HepG2 (cell line): ENCODE measurements around the gene ITPR1. TPM values are rescaled to one million over a fixed set of nuclear protein-coding genes. Genes with fewer than 3 reads are reported as not detected.

Source experiments
- ATAC-seq: fragments of 200-7000 bp; cut with Tn5 transposase; 3 replicates; pipeline ENCODE4 v1.9.1; 2020; ENCODE audit warnings: mild to moderate bottlenecking, moderate library complexity
- BruUV-seq: library from RNA; stranded (reverse); fragments of 400-500 nt; replicated peaks from 2 replicates; lab custom pipeline; 2021; lab: Mats Ljungman, UMichigan
- CTCF ChIA-PET: fragments of 300-600 bp; formaldehyde crosslinking; extraction: SDS; loops from one replicate; lab custom pipeline; 2021; ENCODE audit warnings: low total read pairs, inconsistent platforms, low intra/inter-chr PET ratio; lab: Yijun Ruan, JAX
- POLR2A ChIA-PET: fragments of 350-600 bp; sonication (Branson Sonifier 250); formaldehyde crosslinking; loops from one replicate; lab custom pipeline; 2020; ENCODE audit warnings: antibody characterized with exemption, inconsistent platforms; lab: Yijun Ruan, JAX
- DNase-seq: peaks from one replicate; pipeline ENCODE4 v3.0.0-alpha.2; 2015; ENCODE audit warnings: low spot score
- FAIRE-seq: peaks from 3 replicates; lab custom pipeline; 2011; peaks lifted over from hg19 to GRCh38; lab: Jason Lieb, UNC
- H2AFZ ChIP-seq: one replicate; pipeline ENCODE4 v1.6.1; 2011; ENCODE audit warnings: low read length, inconsistent platforms
- H3K27ac ChIP-seq: fragments of 300-600 bp; 3 replicates; pipeline ENCODE4 v1.8.0; 2011; ENCODE audit warnings: mixed run types, mild to moderate bottlenecking, mixed read lengths, low read length, inconsistent platforms; ENCODE audit not compliant: insufficient read depth; ENCODE audit errors: extremely low read length
- H3K27me3 ChIP-seq, 2 experiments: fragments of 200-600 bp in 1 of 2; 2 replicates in 1 of 2; 3 replicates in 1 of 2; pipeline versions ENCODE4 v1.6.0 to v1.8.0; 2011; ENCODE audit warnings: low read length in 2 of 2, mild to moderate bottlenecking in 2 of 2, moderate library complexity in 2 of 2, inconsistent platforms in 1 of 2; ENCODE audit not compliant: insufficient read depth in 2 of 2, control insufficient read depth in 1 of 2
- H3K36me3 ChIP-seq, 2 experiments: fragments of 200-600 bp in 1 of 2; replicated peaks in 1 of 2; 2 replicates in 1 of 2; 3 replicates in 1 of 2; pipeline versions ENCODE4 v1.5.1 to v1.8.0; 2011; ENCODE audit warnings: low read length in 2 of 2, inconsistent platforms in 1 of 2; ENCODE audit not compliant: insufficient read depth in 2 of 2, control insufficient read depth in 1 of 2
- H3K4me1 ChIP-seq: 2 replicates; pipeline ENCODE4 v1.5.1; 2012; ENCODE audit warnings: low read length, inconsistent platforms; ENCODE audit not compliant: insufficient read depth
- H3K4me2 ChIP-seq: 2 replicates; pipeline ENCODE4 v1.6.0; 2011; ENCODE audit warnings: low read depth, low read length, inconsistent platforms
- H3K4me3 ChIP-seq, 3 experiments: fragments of 200-600 bp in 1 of 3; sonication (generic), shearing (Covaris generic) in 1 of 3; replicated peaks in 1 of 3; 2 replicates each; pipeline ENCODE4 v1.5.1; 2011 to 2016; ENCODE audit warnings: low read length in 3 of 3, inconsistent platforms in 2 of 3, low read depth in 2 of 3, mild to moderate bottlenecking in 2 of 3, control low read depth in 1 of 3, mixed read lengths in 1 of 3; ENCODE audit not compliant: insufficient read depth in 1 of 3
- H3K79me2 ChIP-seq: one replicate; pipeline ENCODE4 v1.6.1; 2011; ENCODE audit warnings: low read length, inconsistent platforms; ENCODE audit not compliant: insufficient read depth
- H3K9ac ChIP-seq: 2 replicates; pipeline ENCODE4 v1.6.0; 2011; ENCODE audit warnings: mild to moderate bottlenecking, low read depth, low read length, inconsistent platforms; ENCODE audit not compliant: insufficient read depth
- H3K9me3 ChIP-seq: 2 replicates; pipeline ENCODE4 v1.5.1; 2012; ENCODE audit warnings: mild to moderate bottlenecking, low read length
- H4K20me1 ChIP-seq: 2 replicates; pipeline ENCODE4 v1.6.0; 2011; ENCODE audit warnings: inconsistent platforms, mild to moderate bottlenecking, low read length, moderate library complexity; ENCODE audit not compliant: insufficient read depth
- CBX1 ChIP-seq: IDR thresholded peaks from one replicate; pipeline ENCODE4 v1.6.1; 2016; ENCODE audit warnings: antibody characterized with exemption, low read depth
- DNMT1 ChIP-seq: sonication (generic); formaldehyde crosslinking; IDR thresholded peaks from 2 replicates; pipeline ENCODE4 v1.5.1; 2020; ENCODE audit warnings: mild to moderate bottlenecking, missing genetic modification reagents
- GATAD2A ChIP-seq: IDR thresholded peaks from 2 replicates; pipeline ENCODE4 v1.6.1; 2016
- HHEX ChIP-seq: IDR thresholded peaks from 2 replicates; pipeline ENCODE4 v1.6.1; 2016; ENCODE audit warnings: control low read depth
- HMGXB3 ChIP-seq: sonication (generic); formaldehyde crosslinking; IDR thresholded peaks from 2 replicates; pipeline ENCODE4 v1.4.0; 2020; ENCODE audit warnings: missing genetic modification reagents, borderline replicate concordance
- HOXA7 ChIP-seq: sonication (generic); formaldehyde crosslinking; IDR thresholded peaks from 2 replicates; pipeline ENCODE4 v1.8.1; 2022; ENCODE audit warnings: mild to moderate bottlenecking, missing genetic modification reagents, moderate library complexity
- PHB2 ChIP-seq: fragments of 450-650 bp; IDR thresholded peaks from 2 replicates; pipeline ENCODE4 v1.6.1; 2018; ENCODE audit not compliant: partially characterized antibody
- PLRG1 ChIP-seq: fragments of 450-650 bp; conservative IDR thresholded peaks from 2 replicates; pipeline ENCODE4 v1.6.1; 2016
- RBM22 ChIP-seq: fragments of 200-400 bp; formaldehyde crosslinking; optimal IDR thresholded peaks from 2 replicates; pipeline ENCODE3; 2017; ENCODE audit warnings: mild to moderate bottlenecking, low read length, moderate library complexity
- SAP130 ChIP-seq: IDR thresholded peaks from 2 replicates; pipeline ENCODE4 v1.6.1; 2016; ENCODE audit warnings: low read depth
- SMAD3 ChIP-seq: sonication (generic); formaldehyde crosslinking; IDR thresholded peaks from 2 replicates; pipeline ENCODE4 v1.4.0; 2020; ENCODE audit warnings: missing genetic modification reagents
- THAP7 ChIP-seq: sonication (generic); formaldehyde crosslinking; IDR thresholded peaks from 2 replicates; pipeline ENCODE4 v1.8.1; 2023; ENCODE audit warnings: mild to moderate bottlenecking, missing genetic modification reagents
- ZMYM3 ChIP-seq: sonication (generic); formaldehyde crosslinking; IDR thresholded peaks from 2 replicates; pipeline ENCODE4 v1.5.1; 2020; ENCODE audit warnings: mild to moderate bottlenecking, missing genetic modification reagents
- ZNF124 ChIP-seq: sonication (generic); formaldehyde crosslinking; IDR thresholded peaks from 2 replicates; pipeline ENCODE4 v1.4.0; 2020; ENCODE audit warnings: missing genetic modification reagents
- ZNF232 ChIP-seq: sonication (generic); formaldehyde crosslinking; IDR thresholded peaks from 2 replicates; pipeline ENCODE4 v1.4.0; 2020; ENCODE audit warnings: missing genetic modification reagents, borderline replicate concordance
- ZNF383 ChIP-seq: sonication (generic); formaldehyde crosslinking; IDR thresholded peaks from 2 replicates; pipeline ENCODE4 v1.4.0; 2020; ENCODE audit warnings: missing genetic modification reagents, mild to moderate bottlenecking, borderline replicate concordance
- ZNF615 ChIP-seq: sonication (generic); formaldehyde crosslinking; IDR thresholded peaks from 2 replicates; pipeline ENCODE4 v1.5.0; 2020; ENCODE audit warnings: mild to moderate bottlenecking, missing genetic modification reagents, borderline replicate concordance
- ZNF780A ChIP-seq: sonication (generic); formaldehyde crosslinking; IDR thresholded peaks from 2 replicates; pipeline ENCODE4 v1.8.0; 2022; ENCODE audit warnings: mild to moderate bottlenecking, missing genetic modification reagents, moderate library complexity
- WGBS: methylation state at CpG from one replicate; pipeline ENCODE4 v1.1.6; 2017; ENCODE audit warnings: low lambda C conversion rate; 5-methylcytosine and 5-hydroxymethylcytosine counted together
- in situ Hi-C: cut with HindIII; loops from 2 replicates; pipeline ENCODE4 v1.10.0; 2017; ENCODE audit warnings: low pct_unique_long_range_greater_than_20kb; ENCODE audit not compliant: extremely low pct_ligation_motif_present
- intact Hi-C: fragments of 100-400 bp; cut with micrococcal nuclease; formaldehyde crosslinking; loops from one replicate; pipeline ENCODE4 v1.10.0; 2022; ENCODE audit not compliant: unreplicated experiment
- polyA plus RNA-seq, 8 experiments: library from polyadenylated mRNA; depleted of rRNA in 3 of 8; stranded (reverse) in 7 of 8; unstranded in 1 of 8; fragments of >200 nt; fragmentation: Illumina TruSeq in 4 of 8; extraction: Trizol in 4 of 8; gene quantifications; 2 replicates each; pipeline versions ENCODE4 v1.2.1 to v1.2.3, GENCODE V29; 2011 to 2016; ENCODE audit warnings: low read depth in 4 of 8, missing spikeins in 1 of 8, mixed read lengths in 1 of 8; ENCODE audit not compliant: insufficient read depth in 1 of 8
- total RNA-seq, 5 experiments: library from RNA; depleted of rRNA; stranded (reverse); fragments of >200 nt; fragmentation: Illumina TruSeq; extraction: Trizol; gene quantifications; 2 replicates each; pipeline ENCODE4 v1.2.3, GENCODE V29; 2016; ENCODE audit warnings: low read depth in 1 of 5
- TF ChIP-seq, protein P1 (sequence below): sonication (generic); formaldehyde crosslinking; IDR thresholded peaks from 2 replicates; pipeline ENCODE4 v1.5.1; 2020; ENCODE audit warnings: mild to moderate bottlenecking, missing genetic modification reagents, moderate library complexity

ITPR1 gene
- total and polyA plus RNA-seq, 2 of the 13 experiments (the other 11 are each of a cell fraction or from before 2014, with no cell fraction given), result 10.0 to 11.4 TPM

- Histone ChIP-seq H3K9me3 (no peaks in the 10 kb centered on the region), H3K4me2 (no peak overlapping the region), H3K4me1 (0 out of 2 replicates have a peak, but pooled peaks cover 7% of the 10 kb centered on the region), H3K9ac (no peak overlapping the region), H3K79me2 (no peaks in the 10 kb centered on the region), H3K36me3 (peaks cover 2 to 16% of the 10 kb centered on the region in 2 experiments; a peak in 2 of 5 replicates), H2AFZ (no peak overlapping the region), H3K4me3 (no peak overlapping the region), H4K20me1 (no peaks in the 10 kb centered on the region), H3K27ac (no peak overlapping the region)
- ATAC-seq (no peak), FAIRE-seq (no peak), DNase-seq (no peak)
- intact Hi-C loops, result no loop called here
- ChIA-PET CTCF (no interaction called here), POLR2A (no interaction called here)
- BruUV-seq, result no TSS peak
- 90% methylated on average over 1 of the region's 1 CpG for WGBS
- TF ChIP-seq ZMYM3 (no peak), HOXA7 (no peak), PHB2 (no peak), CBX1 (no peak), RBM22 (no peak), ZNF124 (no peak), THAP7 (CRISPR knock-in tag) (no peak), SMAD3 (CRISPR knock-in tag) (no peak), ZNF780A (CRISPR knock-in tag) (no peak), ZNF615 (CRISPR knock-in tag) (no peak), PLRG1 (no peak), SAP130 (CRISPR knock-in tag) (no peak), HHEX (CRISPR knock-in tag) (no peak), ZNF383 (CRISPR knock-in tag) (no peak), ZNF232 (CRISPR knock-in tag) (no peak), GATAD2A (CRISPR knock-in tag) (no peak), DNMT1 (CRISPR knock-in tag) (no peak), HMGXB3 (CRISPR knock-in tag) (no peak)
- TF ChIP-seq, protein P1, sequence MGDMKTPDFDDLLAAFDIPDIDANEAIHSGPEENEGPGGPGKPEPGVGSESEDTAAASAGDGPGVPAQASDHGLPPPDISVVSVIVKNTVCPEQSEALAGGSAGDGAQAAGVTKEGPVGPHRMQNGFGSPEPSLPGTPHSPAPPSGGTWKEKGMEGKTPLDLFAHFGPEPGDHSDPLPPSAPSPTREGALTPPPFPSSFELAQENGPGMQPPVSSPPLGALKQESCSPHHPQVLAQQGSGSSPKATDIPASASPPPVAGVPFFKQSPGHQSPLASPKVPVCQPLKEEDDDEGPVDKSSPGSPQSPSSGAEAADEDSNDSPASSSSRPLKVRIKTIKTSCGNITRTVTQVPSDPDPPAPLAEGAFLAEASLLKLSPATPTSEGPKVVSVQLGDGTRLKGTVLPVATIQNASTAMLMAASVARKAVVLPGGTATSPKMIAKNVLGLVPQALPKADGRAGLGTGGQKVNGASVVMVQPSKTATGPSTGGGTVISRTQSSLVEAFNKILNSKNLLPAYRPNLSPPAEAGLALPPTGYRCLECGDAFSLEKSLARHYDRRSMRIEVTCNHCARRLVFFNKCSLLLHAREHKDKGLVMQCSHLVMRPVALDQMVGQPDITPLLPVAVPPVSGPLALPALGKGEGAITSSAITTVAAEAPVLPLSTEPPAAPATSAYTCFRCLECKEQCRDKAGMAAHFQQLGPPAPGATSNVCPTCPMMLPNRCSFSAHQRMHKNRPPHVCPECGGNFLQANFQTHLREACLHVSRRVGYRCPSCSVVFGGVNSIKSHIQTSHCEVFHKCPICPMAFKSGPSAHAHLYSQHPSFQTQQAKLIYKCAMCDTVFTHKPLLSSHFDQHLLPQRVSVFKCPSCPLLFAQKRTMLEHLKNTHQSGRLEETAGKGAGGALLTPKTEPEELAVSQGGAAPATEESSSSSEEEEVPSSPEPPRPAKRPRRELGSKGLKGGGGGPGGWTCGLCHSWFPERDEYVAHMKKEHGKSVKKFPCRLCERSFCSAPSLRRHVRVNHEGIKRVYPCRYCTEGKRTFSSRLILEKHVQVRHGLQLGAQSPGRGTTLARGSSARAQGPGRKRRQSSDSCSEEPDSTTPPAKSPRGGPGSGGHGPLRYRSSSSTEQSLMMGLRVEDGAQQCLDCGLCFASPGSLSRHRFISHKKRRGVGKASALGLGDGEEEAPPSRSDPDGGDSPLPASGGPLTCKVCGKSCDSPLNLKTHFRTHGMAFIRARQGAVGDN (CRISPR knock-in tag), result no peak
- TF ChIP-seq, all 625 proteins: peak for 0
- in situ Hi-C loops, result no loop called here
- H3K27me3 ChIP-seq, result no peaks in the 10 kb centered on the region
Observed at GRCh38 chr3:4675704-4676103, 182.6 kb downstream of the ITPR1 start.
